ENCODE results near the gene ACAA2.
"Not testable (repeated sequence)": the region's sequence is repeated elsewhere in the genome, so short reads cannot be mapped to it uniquely, and the experiment has no call there.

The ACAA2 gene

GRCh38 chr18:49844903-49845302 is 31.6 kb upstream of the ACAA2 start:
- no peak for DNase-seq (ENCODE audit: low read depth)

GRCh38 chr18:49843778-49844625 is 30.7 kb upstream of the ACAA2 start:
- no peak for DNase-seq (ENCODE audit: low read depth)

GRCh38 chr18:49843131-49843530 is 29.8 kb upstream of the ACAA2 start:
- no peak for DNase-seq (ENCODE audit: low read depth)

GRCh38 chr18:49842656-49843055 is 29.3 kb upstream of the ACAA2 start:
- no peak for DNase-seq (ENCODE audit: low read depth)

GRCh38 chr18:49841236-49842217 is 28.2 kb upstream of the ACAA2 start:
- DNase-seq (ENCODE audit: low read depth) = no peak

- DNase-seq (ENCODE audit: low read depth) = peak; percentile 62
Measured at GRCh38 chr18:49839012-49839411, 25.7 kb upstream of the ACAA2 start.

- DNase-seq (ENCODE audit: low read depth) = no peak
Measured at GRCh38 chr18:49838381-49838780, 25.0 kb upstream of the ACAA2 start.

- no peak for DNase-seq (ENCODE audit: low read depth)
Measured at GRCh38 chr18:49837889-49838288, 24.6 kb upstream of the ACAA2 start.

GRCh38 chr18:49837316-49837835 is 24.0 kb upstream of the ACAA2 start:
- DNase-seq (ENCODE audit: low read depth) = not testable (repeated sequence)

GRCh38 chr18:49835405-49835804 is 22.1 kb upstream of the ACAA2 start:
- no peak for DNase-seq (ENCODE audit: low read depth)

- no peak for DNase-seq (ENCODE audit: low read depth)
Measured at GRCh38 chr18:49834258-49834657, 20.9 kb upstream of the ACAA2 start.

- DNase-seq (ENCODE audit: low read depth) = no peak
Measured at GRCh38 chr18:49833814-49834213, 20.5 kb upstream of the ACAA2 start.

- no peak for DNase-seq (ENCODE audit: low read depth)
Measured at GRCh38 chr18:49832221-49832647, 18.9 kb upstream of the ACAA2 start.

GRCh38 chr18:49827996-49828395 is 14.7 kb upstream of the ACAA2 start:
- DNase-seq (ENCODE audit: low read depth) = no peak

GRCh38 chr18:49819823-49820671 is 6.7 kb upstream of the ACAA2 start:
- no peak for DNase-seq (ENCODE audit: low read depth)

- no peak for DNase-seq (ENCODE audit: low read depth)
Measured at GRCh38 chr18:49819071-49819662, 5.8 kb upstream of the ACAA2 start.

- no peak for DNase-seq (ENCODE audit: low read depth)
Measured at GRCh38 chr18:49817947-49818346, 4.6 kb upstream of the ACAA2 start.

GRCh38 chr18:49815927-49816326 is 2.6 kb upstream of the ACAA2 start:
- no peak for DNase-seq (ENCODE audit: low read depth)

GRCh38 chr18:49814147-49814499 is 790 bp upstream of the ACAA2 start:
- DNase-seq (ENCODE audit: low read depth) = peak; percentile 60

GRCh38 chr18:49813069-49813318 is 339 bp downstream of the ACAA2 start:
- peak; percentile 49 for DNase-seq (ENCODE audit: low read depth)

GRCh38 chr18:49812286-49813068 is 856 bp downstream of the ACAA2 start:
- DNase-seq (ENCODE audit: low read depth) = peak; percentile 28
